IPS-NIHi7 (cell line): ENCODE measurements around the gene DUX4.
"Not testable (repeated sequence)": the region's sequence is repeated elsewhere in the genome, so short reads cannot be mapped to it uniquely, and the experiment has no call there.

Experiments
- DNase-seq: peaks from one replicate; pipeline ENCODE4 v3.0.0; 2012; ENCODE audit warnings: mixed read lengths; ENCODE audit errors: extremely low spot score

DUX4 gene

DNA sequence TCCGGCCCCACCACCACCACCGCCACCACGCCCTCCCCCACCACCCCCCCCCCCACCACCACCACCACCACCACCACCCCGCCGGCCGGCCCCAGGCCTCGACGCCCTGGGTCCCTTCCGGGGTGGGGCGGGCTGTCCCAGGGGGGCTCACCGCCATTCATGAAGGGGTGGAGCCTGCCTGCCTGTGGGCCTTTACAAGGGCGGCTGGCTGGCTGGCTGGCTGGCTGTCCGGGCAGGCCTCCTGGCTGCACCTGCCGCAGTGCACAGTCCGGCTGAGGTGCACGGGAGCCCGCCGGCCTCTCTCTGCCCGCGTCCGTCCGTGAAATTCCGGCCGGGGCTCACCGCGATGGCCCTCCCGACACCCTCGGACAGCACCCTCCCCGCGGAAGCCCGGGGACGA is at the start of gene DUX4:
DUX4 (plus strand) TSS at position 347 of the 400 bp plus-strand sequence; CDS start at position 347, 0 bp downstream.
- not testable (repeated sequence) for DNase-seq

DNA sequence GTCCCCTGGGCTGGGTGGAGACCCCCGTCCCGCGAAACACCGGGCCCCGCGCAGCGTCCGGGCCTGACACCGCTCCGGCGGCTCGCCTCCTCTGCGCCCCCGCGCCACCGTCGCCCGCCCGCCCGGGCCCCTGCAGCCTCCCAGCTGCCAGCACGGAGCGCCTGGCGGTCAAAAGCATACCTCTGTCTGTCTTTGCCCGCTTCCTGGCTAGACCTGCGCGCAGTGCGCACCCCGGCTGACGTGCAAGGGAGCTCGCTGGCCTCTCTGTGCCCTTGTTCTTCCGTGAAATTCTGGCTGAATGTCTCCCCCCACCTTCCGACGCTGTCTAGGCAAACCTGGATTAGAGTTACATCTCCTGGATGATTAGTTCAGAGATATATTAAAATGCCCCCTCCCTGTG is 1.9 kb downstream of the DUX4 start:
- not testable (repeated sequence) for DNase-seq

DNA sequence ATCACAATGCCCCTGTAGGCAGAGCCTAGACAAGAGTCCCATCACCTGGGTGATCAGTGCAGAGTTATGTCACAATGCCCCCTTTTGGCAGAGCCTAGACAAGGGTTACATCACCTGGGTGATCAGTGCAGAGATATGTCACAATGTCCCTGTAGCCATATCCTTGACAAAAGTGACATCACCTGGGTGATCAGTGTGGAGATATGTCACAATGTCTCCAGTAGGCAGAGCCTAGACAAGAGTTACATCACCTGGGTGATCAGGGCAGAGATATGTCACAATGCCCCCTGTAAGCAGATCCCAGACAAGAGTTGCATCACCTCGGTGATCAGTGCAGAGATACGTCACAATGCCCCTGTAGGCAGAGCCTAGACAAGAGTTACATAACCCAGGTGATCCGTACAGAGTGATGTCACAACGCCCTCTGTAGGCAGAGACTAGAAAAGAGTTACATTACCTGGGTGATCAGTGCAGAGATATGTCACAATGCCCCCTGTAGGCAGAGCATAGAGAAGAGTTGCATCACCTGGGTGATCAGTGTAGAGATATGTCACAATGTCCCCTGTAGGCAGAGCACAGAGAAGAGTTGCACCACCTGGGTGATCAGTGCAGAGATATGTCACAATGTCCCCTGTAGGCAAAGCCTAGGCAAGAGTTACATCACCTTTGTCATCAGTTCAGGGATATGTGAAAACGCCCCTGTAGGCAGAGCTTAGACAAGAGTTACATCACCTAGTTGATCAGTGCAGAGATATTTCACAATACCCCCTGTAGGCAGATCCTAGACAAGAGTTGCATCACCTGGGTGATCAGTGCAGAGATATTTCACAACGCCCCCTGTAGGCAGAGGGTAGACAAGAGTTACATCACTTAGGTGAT is 4.4 kb downstream of the DUX4 start:
- DNase-seq = not testable (repeated sequence)

DNA sequence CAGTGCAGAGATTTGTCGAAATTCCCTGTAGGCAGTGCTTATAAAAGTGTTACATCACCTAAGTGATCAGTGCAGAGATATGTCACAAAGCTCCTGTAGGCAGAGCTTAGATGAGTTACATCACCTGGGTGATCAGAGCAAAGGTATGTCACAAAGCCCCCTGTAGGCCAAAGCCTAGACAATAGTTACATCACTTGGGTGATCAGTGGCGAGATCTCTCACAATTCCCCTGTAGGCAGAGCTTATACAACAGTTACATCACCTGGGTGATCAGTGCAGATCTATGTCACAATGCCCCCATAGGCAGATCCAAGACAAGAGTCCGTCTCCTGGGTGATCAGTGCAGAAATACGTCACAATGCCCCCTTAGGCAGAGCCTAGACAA is 5.0 kb downstream of the DUX4 start:
- not testable (repeated sequence) for DNase-seq

DNA sequence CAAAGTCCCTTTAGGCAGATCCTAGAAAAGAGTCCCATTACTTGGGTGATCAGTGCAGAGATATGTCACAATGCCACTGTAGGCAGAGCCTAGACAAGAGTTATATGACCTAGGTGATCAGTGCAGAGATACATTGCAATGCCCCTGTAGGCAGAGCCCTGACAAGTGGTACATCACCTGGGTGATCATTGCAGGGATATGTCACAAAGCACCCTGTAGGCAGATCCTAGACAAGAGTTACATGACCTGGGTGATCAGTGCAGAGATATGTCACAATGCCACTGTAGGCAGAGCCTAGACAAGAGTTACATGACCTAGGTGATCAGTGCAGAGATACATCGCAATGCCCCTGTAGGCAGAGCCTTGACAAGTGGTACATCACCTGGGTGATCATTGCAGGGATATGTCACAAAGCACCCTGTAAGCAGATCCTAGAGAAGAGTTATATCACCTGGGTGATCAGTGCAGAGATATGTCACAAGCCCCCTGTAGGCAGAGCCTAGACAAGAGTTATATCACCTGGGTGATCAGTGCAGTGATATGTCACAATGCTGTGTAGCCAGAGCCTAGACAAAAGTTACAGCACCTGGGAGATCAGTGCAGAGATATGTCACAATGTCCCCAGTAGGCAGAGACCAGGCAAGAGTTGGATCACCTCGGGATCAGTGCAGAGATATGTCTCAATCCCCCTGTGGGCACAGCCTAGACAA is 5.6 kb downstream of the DUX4 start:
- not testable (repeated sequence) for DNase-seq

DNA sequence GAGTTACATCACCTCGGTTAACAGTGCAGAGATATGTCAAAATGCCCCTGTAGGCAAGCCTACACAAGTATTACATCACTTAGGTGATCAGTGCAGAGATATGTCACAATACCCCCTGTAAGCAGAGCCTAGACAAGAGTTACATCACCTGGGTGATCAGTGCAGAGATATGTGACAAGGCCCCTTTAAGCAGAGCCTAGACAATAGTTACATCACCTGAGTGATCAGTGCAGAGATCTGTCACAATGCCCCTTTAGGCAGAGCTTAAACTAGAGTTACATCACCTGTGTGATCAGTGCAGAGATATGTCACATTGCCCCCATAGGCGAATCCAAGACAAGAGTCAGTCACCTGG is 6.1 kb downstream of the DUX4 start:
- not testable (repeated sequence) for DNase-seq

DNA sequence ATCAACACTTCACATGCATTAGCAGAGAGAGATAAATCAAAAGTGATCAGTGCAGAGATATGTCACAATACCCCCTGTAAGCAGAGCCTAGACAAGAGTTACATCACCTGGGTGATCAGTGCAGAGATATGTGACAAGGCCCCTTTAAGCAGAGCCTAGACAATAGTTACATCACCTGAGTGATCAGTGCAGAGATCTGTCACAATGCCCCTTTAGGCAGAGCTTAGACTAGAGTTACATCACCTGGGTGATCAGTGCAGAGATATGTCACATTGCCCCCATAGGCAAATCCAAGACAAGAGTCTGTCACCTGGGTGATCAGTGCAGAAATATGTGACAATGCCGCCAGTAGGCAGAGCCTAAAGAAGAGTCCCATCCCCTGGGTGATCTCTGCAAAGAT is 7.4 kb downstream of the DUX4 start:
- DNase-seq = not testable (repeated sequence)

DNA sequence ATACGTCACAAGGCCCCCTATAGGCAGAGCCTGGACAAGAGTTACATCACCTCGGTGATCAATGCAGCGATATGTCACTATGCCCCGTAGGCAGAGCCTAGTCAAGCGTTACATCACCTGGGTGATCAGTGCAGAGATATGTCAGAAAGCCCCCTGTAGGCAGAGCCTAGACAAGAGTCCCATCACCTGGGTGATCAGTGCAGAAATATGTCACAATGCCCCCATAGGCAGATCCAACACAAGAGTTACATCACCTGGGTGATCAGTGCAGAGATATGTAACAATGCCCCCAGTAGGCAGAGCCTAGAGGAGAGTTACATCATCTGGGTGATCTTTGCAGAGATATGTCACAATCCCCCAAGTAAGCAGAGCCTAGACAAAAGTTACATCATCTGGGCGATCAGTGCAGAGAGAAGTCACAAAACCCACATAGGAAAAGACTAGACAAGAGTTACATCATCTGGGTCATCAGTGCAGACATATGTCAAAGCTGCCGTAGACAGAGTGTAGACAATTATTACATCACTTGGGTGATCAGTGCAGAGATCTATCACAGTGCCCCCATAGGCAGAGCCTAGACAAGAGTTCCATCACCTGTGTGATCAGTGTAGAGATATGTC is 8.0 kb downstream of the DUX4 start:
- DNase-seq = not testable (repeated sequence)

DNA sequence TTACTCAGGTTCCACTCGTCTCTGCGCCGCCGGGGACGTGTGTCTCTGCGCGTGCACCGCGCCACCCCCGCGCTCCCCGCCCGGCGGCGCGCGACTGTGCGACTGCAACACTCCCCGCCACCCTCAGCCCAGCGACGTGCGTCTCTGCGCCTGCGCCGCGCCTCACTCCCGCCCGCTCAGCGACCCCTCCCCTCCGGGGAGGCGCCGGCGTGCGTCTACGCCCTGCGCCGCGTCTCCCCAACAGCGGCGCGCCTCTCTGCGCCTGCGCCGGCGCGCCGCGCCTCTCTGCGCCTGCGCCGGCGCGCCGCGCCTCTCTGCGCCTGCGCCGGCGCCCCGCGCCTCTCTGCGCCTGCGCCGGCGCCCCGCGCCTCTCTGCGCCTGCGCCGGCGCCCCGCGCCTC is 29.9 kb downstream of the DUX4 start:
- DNase-seq = not testable (repeated sequence)
